IMR-90 (cell line): ENCODE data around the gene NAA80.

Source experiments
- BHLHE40 ChIP-seq: fragments of 150-350 bp; IDR thresholded peaks from 2 replicates; pipeline ENCODE4 v1.6.1; 2016; ENCODE audit warnings: mild to moderate bottlenecking, low read depth, low read length
- FOS ChIP-seq: fragments of 150-350 bp; IDR thresholded peaks from 2 replicates; pipeline ENCODE4 v1.6.1; 2016; ENCODE audit warnings: low read depth, low read length
- MAFK ChIP-seq: IDR thresholded peaks from 2 replicates; pipeline ENCODE4 v1.6.1; 2012; ENCODE audit warnings: low read depth, low read length, improper control_type of control experiment
- MAZ ChIP-seq: IDR thresholded peaks from 2 replicates; pipeline ENCODE4 v1.6.1; 2012; ENCODE audit warnings: low read depth, mild to moderate bottlenecking, low read length, improper control_type of control experiment, moderate library complexity, borderline replicate concordance
- POLR2A ChIP-seq: IDR thresholded peaks from 2 replicates; pipeline ENCODE4 v1.6.1; 2012; ENCODE audit warnings: mild to moderate bottlenecking, low read depth, low read length
- RAD21 ChIP-seq: IDR thresholded peaks from 2 replicates; pipeline ENCODE4 v1.6.1; 2012; ENCODE audit warnings: low read length, improper control_type of control experiment
- RCOR1 ChIP-seq: IDR thresholded peaks from 2 replicates; pipeline ENCODE4 v1.6.1; 2012; ENCODE audit warnings: mild to moderate bottlenecking, low read length, improper control_type of control experiment; ENCODE audit not compliant: insufficient replicate concordance
- SMC3 ChIP-seq: fragments of 150-350 bp; IDR thresholded peaks from 2 replicates; pipeline ENCODE4 v1.6.1; 2016; ENCODE audit warnings: low read depth, mild to moderate bottlenecking, antibody characterized with exemption, low read length, moderate library complexity
- TF ChIP-seq, protein P1 (sequence below): conservative IDR thresholded peaks from 2 replicates; pipeline ENCODE4 v1.5.1; 2012; ENCODE audit warnings: mild to moderate bottlenecking, low read depth, low read length, improper control_type of control experiment

DNA sequence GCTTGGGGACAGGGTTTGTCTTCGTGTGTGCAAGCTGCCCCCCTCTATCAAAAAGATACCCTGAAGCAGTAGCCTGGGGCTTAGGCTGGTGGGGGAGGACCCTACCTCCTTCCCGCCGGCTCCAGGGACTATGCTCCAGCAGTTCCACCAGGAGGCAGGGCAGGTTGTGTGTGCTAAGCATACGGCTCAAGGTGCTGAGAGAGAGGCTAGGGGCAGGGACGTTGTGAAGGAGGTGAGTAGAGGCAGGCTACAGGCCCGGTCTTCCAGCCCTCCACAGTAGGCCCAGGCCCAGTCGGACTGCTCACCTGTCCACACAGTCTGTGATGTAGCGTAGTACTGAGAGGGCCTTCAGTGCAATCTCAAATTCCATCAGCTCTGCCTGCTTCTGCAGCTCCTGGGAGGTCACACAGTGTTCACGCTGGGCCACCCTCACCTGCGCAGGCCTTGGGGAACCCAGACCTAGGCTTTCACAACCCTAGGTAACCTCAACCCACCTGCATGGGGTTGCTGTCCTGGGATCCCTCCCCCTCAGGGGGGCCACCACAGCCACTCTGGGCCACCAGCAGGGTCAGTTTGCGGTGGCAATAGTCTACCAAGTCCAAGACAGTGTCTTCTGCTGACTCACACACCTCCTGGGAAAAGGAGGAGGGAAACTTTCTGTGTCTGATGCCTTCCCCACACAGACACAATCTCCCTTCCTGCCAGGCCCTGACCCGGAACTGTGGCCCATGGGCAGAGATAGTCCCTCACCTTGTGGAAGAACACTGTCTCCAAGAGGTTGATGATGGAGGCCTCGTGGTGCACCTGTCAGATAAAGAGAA, 43.8 kb upstream of the NAA80 start:
- TF ChIP-seq, protein P1, sequence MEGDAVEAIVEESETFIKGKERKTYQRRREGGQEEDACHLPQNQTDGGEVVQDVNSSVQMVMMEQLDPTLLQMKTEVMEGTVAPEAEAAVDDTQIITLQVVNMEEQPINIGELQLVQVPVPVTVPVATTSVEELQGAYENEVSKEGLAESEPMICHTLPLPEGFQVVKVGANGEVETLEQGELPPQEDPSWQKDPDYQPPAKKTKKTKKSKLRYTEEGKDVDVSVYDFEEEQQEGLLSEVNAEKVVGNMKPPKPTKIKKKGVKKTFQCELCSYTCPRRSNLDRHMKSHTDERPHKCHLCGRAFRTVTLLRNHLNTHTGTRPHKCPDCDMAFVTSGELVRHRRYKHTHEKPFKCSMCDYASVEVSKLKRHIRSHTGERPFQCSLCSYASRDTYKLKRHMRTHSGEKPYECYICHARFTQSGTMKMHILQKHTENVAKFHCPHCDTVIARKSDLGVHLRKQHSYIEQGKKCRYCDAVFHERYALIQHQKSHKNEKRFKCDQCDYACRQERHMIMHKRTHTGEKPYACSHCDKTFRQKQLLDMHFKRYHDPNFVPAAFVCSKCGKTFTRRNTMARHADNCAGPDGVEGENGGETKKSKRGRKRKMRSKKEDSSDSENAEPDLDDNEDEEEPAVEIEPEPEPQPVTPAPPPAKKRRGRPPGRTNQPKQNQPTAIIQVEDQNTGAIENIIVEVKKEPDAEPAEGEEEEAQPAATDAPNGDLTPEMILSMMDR: no peak
- TF ChIP-seq POLR2A (no peak), MAFK (no peak), RCOR1 (no peak), FOS (no peak), BHLHE40 (no peak), MAZ (no peak), RAD21 (no peak), SMC3 (no peak)
